DOHH2 (cell line): ENCODE data around the gene FSHR.

ENCODE experiments used
- H3F3A ChIP-seq: fragments of 200-600 bp; sonication (generic), shearing (Covaris generic); 2 replicates; pipeline ENCODE4 v1.6.0; 2016; ENCODE audit warnings: antibody characterized with exemption, mild to moderate bottlenecking; ENCODE audit not compliant: control insufficient read depth, insufficient read depth
- H3K27ac ChIP-seq: fragments of 200-600 bp; sonication (generic); 2 replicates; pipeline ENCODE4 v1.5.1; 2014; ENCODE audit warnings: low read depth, mild to moderate bottlenecking, low read length, moderate library complexity
- H3K27me3 ChIP-seq: fragments of 200-600 bp; sonication (generic); 2 replicates; pipeline ENCODE4 v1.6.1; 2014; ENCODE audit warnings: mild to moderate bottlenecking, low read length, mixed read lengths; ENCODE audit not compliant: control insufficient read depth
- H3K36me3 ChIP-seq: fragments of 200-600 bp; sonication (generic); 2 replicates; pipeline ENCODE4 v1.6.1; 2014; ENCODE audit warnings: mild to moderate bottlenecking, low read length, moderate library complexity, mixed read lengths; ENCODE audit not compliant: control insufficient read depth
- H3K4me1 ChIP-seq: fragments of 200-600 bp; sonication (generic); 2 replicates; pipeline ENCODE4 v1.6.1; 2014; ENCODE audit warnings: mild to moderate bottlenecking, low read length, mixed read lengths; ENCODE audit not compliant: control insufficient read depth
- H3K4me2 ChIP-seq: fragments of 200-600 bp; sonication (generic); 2 replicates; pipeline ENCODE4 v1.6.0; 2014; ENCODE audit warnings: mild to moderate bottlenecking, low read length, moderate library complexity
- H3K4me3 ChIP-seq: fragments of 200-600 bp; sonication (generic); 2 replicates; pipeline ENCODE4 v1.5.1; 2014; ENCODE audit warnings: mild to moderate bottlenecking, low read length, mixed read lengths
- H3K79me2 ChIP-seq: fragments of 200-600 bp; sonication (generic); 2 replicates; pipeline ENCODE4 v1.6.1; 2014; ENCODE audit warnings: mild to moderate bottlenecking, low read length, mixed read lengths; ENCODE audit not compliant: control insufficient read depth
- H3K9me2 ChIP-seq: fragments of 200-600 bp; sonication (generic); replicated peaks from 2 replicates; pipeline ENCODE4 v1.6.1; 2014; ENCODE audit warnings: mild to moderate bottlenecking, low read length, mixed read lengths; ENCODE audit not compliant: control insufficient read depth
- H3K9me3 ChIP-seq: fragments of 200-600 bp; sonication (generic); 2 replicates; pipeline ENCODE4 v1.6.1; 2014; ENCODE audit warnings: antibody characterized with exemption, low read length, mixed read lengths; ENCODE audit not compliant: control insufficient read depth, insufficient read depth
- H4K20me1 ChIP-seq: fragments of 200-600 bp; sonication (generic); 2 replicates; pipeline ENCODE4 v1.6.0; 2014; ENCODE audit warnings: low read depth, mild to moderate bottlenecking, antibody characterized with exemption, low read length, moderate library complexity; ENCODE audit not compliant: control insufficient read depth, insufficient read depth
- CTCF ChIP-seq: fragments of 200-600 bp; sonication (generic); IDR thresholded peaks from one replicate; pipeline ENCODE4 v1.5.1; 2014; ENCODE audit warnings: antibody characterized with exemption, mild to moderate bottlenecking, low read depth, low read length; ENCODE audit not compliant: poor library complexity, severe bottlenecking
- EZH2phosphoT487 ChIP-seq: fragments of 200-600 bp; sonication (generic); IDR thresholded peaks from 2 replicates; pipeline ENCODE4 v1.6.1; 2017; ENCODE audit warnings: borderline replicate concordance, mild to moderate bottlenecking, antibody characterized with exemption, low read length, moderate library complexity, mixed read lengths

Gene FSHR

GRCh38 chr2:49154140-49154539 is at the start of gene FSHR:
Gene FSHR (minus strand): TSS chr2:49154515. CDS start chr2:49154417, 98 bp downstream.
- Histone ChIP-seq H3K4me1 (no peaks in the 10 kb centered on the region), H3K4me2 (no peak within 1 kb of the TSS), H3F3A (no peaks in the 10 kb centered on the region), H3K27me3 (no peaks in the 10 kb centered on the region), H4K20me1 (no peaks in the 10 kb centered on the region), H3K4me3 (no peak within 1 kb of the TSS), H3K9me2 (no peaks in the 10 kb centered on the region), H3K36me3 (no peaks in the 10 kb centered on the region), H3K79me2 (no peaks in the 10 kb centered on the region), H3K27ac (no peak within 1 kb of the TSS), H3K9me3 (no peaks in the 10 kb centered on the region)
- no peak for TF ChIP-seq CTCF
- no peak for TF ChIP-seq EZH2phosphoT487

GRCh38 chr2:49199266-49199665 is 45.0 kb upstream of the FSHR start:
- H3K4me3 ChIP-seq, result no peak overlapping the region
- no peak for TF ChIP-seq CTCF
- no peak for TF ChIP-seq EZH2phosphoT487
- H3K4me1 ChIP-seq, result no peaks in the 10 kb centered on the region
- H3K27me3 ChIP-seq, result no peaks in the 10 kb centered on the region
- H3K9me3 ChIP-seq, result no peaks in the 10 kb centered on the region
- no peak overlapping the region for H3K4me2 ChIP-seq
- H3K36me3 ChIP-seq, result no peaks in the 10 kb centered on the region
- no peaks in the 10 kb centered on the region for H3F3A ChIP-seq
- H3K9me2 ChIP-seq, result no peaks in the 10 kb centered on the region
- no peaks in the 10 kb centered on the region for H4K20me1 ChIP-seq
- H3K79me2 ChIP-seq, result no peaks in the 10 kb centered on the region
- no peak overlapping the region for H3K27ac ChIP-seq

GRCh38 chr2:49194701-49195100 is 40.4 kb upstream of the FSHR start:
- Histone ChIP-seq H3K79me2 (no peaks in the 10 kb centered on the region), H3K9me3 (no peaks in the 10 kb centered on the region), H3K4me2 (no peak overlapping the region), H3K4me3 (no peak overlapping the region), H4K20me1 (no peaks in the 10 kb centered on the region), H3K27ac (no peak overlapping the region), H3K4me1 (no peaks in the 10 kb centered on the region), H3K27me3 (no peaks in the 10 kb centered on the region), H3F3A (no peaks in the 10 kb centered on the region), H3K36me3 (no peaks in the 10 kb centered on the region), H3K9me2 (no peaks in the 10 kb centered on the region)
- TF ChIP-seq CTCF, result no peak
- TF ChIP-seq EZH2phosphoT487, result no peak

GRCh38 chr2:49192036-49192435 is 37.7 kb upstream of the FSHR start:
- Histone ChIP-seq H3F3A (no peaks in the 10 kb centered on the region), H3K4me2 (no peak overlapping the region), H3K27ac (no peak overlapping the region), H3K79me2 (no peaks in the 10 kb centered on the region), H3K4me1 (no peaks in the 10 kb centered on the region), H3K9me3 (no peaks in the 10 kb centered on the region), H3K4me3 (no peak overlapping the region), H3K27me3 (no peaks in the 10 kb centered on the region), H3K9me2 (no peaks in the 10 kb centered on the region), H3K36me3 (no peaks in the 10 kb centered on the region), H4K20me1 (no peaks in the 10 kb centered on the region)
- TF ChIP-seq CTCF (no peak), EZH2phosphoT487 (no peak)
